GM08714 (cell line): ENCODE data around the gene CAPS.
"Not testable (repeated sequence)": the region's sequence is repeated elsewhere in the genome, so short reads cannot be mapped to it uniquely, and the experiment has no call there.

Experiments used
- H3K4me3 ChIP-seq: fragments of 200-500 bp; sonication (Bioruptor generic); 2 replicates; pipeline ENCODE4 v1.5.1; 2014; ENCODE audit warnings: mild to moderate bottlenecking, low read length, inconsistent platforms
- ZNF274 ChIP-seq: IDR thresholded peaks from 2 replicates; pipeline ENCODE4 v1.6.1; 2012; ENCODE audit warnings: mild to moderate bottlenecking, low read depth, low read length

Gene CAPS

DNA sequence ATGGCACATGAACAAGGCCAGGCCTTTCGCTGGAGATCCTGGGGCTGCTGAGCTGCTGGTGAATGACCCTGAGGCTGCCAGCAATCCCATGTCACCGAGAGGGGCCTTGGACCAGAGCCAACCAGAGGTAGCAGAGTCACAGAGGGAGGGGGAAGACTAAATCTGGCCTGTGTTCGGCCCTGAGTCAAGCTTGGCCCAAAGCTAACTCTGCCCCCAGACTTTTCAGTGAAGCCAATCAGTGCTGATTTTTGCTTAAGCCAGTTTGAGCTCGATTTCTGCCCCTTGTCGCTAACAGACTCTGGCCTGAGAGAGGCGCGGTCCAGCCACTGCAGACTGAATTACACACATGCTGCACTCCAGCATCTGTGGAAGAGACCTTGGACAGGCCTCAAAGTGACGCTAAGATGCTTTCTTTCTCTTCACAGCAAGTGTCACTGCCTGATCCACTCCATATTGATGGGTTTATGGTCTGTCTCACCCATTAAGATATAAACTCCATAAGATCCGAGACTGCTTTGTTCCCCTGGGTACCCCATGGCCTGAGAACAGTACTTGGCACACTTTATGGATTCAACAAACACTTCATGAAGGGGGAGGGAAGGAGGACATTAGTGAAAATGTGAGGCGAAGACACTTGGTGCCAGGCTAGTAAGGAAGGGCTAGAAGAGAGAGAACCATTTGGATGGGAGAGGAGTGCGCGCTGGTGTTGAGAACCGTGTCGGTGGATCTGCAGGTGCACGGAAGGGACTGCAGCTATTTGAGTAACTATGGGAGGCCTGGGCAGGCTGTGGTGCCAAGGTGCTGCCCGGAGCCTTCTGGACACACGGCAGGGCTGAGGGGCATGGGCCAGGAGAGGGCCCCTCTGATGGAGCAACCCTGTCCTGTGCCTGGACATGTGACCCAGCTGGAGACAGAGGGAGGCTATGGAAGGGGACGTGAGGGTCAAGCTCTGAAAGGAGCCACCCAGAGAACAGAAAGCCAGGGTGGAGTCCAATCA, 46.2 kb downstream of the CAPS start:
- H3K4me3 ChIP-seq = no peak overlapping the region
- no peak for TF ChIP-seq ZNF274

GRCh38 chr19:5961641-5961968, 47.6 kb downstream of the CAPS start:
- not testable (repeated sequence) for H3K4me3 ChIP-seq

- H3K4me3 ChIP-seq = no peak overlapping the region
Measured at GRCh38 chr19:5961969-5962945, 48.2 kb downstream of the CAPS start.

DNA sequence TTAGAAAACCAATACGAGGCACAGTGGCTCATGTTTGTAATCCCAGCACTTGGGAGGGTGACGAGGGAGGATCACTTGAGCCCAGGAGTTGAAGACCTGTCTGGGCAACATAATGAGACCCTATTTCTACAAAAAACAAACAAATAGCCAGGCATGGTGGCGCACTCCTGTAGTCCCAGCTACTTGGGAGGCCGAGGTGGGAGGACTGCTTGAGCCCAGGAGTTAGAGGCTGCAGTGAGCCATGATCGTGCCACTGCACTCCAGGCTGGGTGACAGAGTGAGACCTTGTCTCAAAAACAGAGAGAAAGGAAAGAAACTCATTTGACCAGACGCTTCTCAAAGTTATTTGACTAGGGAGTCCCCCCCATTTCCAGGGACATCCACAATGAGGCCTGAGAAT, 49.2 kb downstream of the CAPS start:
- not testable (repeated sequence) for H3K4me3 ChIP-seq

More at GRCh38 chr19:5961969-5962945, 48.2 kb downstream of the CAPS start:
- TF ChIP-seq ZNF274 = no peak

- no peak for TF ChIP-seq ZNF274
- no peak overlapping the region for H3K4me3 ChIP-seq
Measured at GRCh38 chr19:5963855-5964254, 49.8 kb downstream of the CAPS start.

DNA sequence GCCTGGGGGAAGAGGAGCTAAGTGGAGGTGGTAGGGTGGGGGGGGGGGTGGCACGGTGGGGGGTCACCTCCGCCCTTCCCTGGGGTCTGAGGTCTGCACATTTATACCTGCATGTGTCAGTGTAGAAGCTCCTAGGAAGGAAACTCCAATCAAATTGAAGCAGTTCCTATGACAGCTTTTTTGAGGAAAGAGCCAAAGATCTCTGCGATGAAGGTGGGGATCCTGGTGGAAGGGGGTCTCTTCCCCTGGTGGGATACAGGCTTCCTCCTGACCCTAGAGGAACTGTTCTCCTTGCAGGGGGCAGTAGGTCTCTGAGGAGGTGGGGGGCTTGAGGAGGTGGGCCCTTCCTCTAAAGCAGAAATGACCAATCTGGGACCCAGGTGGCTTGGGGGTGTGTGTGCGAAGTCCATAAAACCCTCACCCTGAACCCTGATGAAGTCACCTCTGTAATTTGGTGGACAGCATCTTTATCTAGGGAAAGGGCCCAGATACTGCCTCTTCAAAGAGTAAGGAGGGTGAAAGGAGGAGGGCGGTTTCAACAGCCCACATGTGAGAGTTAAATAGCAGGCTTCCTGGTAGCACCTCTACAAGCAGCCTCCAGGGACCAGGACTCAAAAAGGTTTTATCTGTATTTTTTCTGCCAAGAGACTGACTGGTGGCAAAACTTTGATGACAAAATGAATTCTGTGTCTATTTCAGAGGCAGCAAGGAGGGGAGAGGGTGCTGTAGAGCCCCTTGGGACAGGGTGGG, 50.9 kb downstream of the CAPS start:
- no peak for TF ChIP-seq ZNF274
- H3K4me3 ChIP-seq = no peak overlapping the region
